GM23248 (cell line): ENCODE data around the gene CHRNB4. TPM values are rescaled to one million over a fixed set of nuclear protein-coding genes. Genes with fewer than 3 reads are reported as not detected.
A peak's percentile ranks its signal among the peaks of the same experiment; 100 is the strongest.

Experiments
- DNase-seq: peaks from one replicate; pipeline ENCODE4 v3.0.0-alpha.2; 2015
- H2AFZ ChIP-seq: fragments of 200-600 bp; sonication (generic); 2 replicates; pipeline ENCODE4 v1.6.1; 2016; ENCODE audit warnings: antibody characterized with exemption
- H3F3A ChIP-seq: fragments of 200-600 bp; sonication (generic); 2 replicates; pipeline ENCODE4 v1.6.1; 2016; ENCODE audit warnings: mild to moderate bottlenecking, antibody characterized with exemption, mixed run types; ENCODE audit not compliant: insufficient read depth
- H3K27ac ChIP-seq: fragments of 200-600 bp; sonication (generic); 2 replicates; pipeline ENCODE4 v1.5.1; 2016; ENCODE audit warnings: mild to moderate bottlenecking
- H3K27me3 ChIP-seq: fragments of 200-600 bp; sonication (generic); replicated peaks from 2 replicates; pipeline ENCODE4 v1.6.1; 2016; ENCODE audit warnings: mild to moderate bottlenecking; ENCODE audit not compliant: insufficient read depth
- H3K36me3 ChIP-seq: fragments of 200-600 bp; sonication (generic); 2 replicates; pipeline ENCODE4 v1.6.1; 2016; ENCODE audit warnings: low read depth, mild to moderate bottlenecking
- H3K4me1 ChIP-seq: fragments of 200-600 bp; sonication (generic); 2 replicates; pipeline ENCODE4 v1.6.1; 2016; ENCODE audit warnings: mild to moderate bottlenecking; ENCODE audit not compliant: insufficient read depth
- H3K4me2 ChIP-seq: fragments of 200-600 bp; sonication (generic); one replicate; pipeline ENCODE4 v1.6.1; 2016; ENCODE audit warnings: mild to moderate bottlenecking; ENCODE audit not compliant: unreplicated experiment
- H3K4me3 ChIP-seq: fragments of 200-600 bp; sonication (generic); 2 replicates; pipeline ENCODE4 v1.5.1; 2016; ENCODE audit warnings: mild to moderate bottlenecking
- H3K79me2 ChIP-seq: fragments of 200-600 bp; sonication (generic); 2 replicates; pipeline ENCODE4 v1.6.1; 2016; ENCODE audit warnings: mild to moderate bottlenecking; ENCODE audit not compliant: insufficient read depth
- H3K9ac ChIP-seq: fragments of 200-600 bp; sonication (generic); 2 replicates; pipeline ENCODE4 v1.6.1; 2016; ENCODE audit warnings: mild to moderate bottlenecking
- H3K9me2 ChIP-seq: fragments of 200-600 bp; sonication (generic); 2 replicates; pipeline ENCODE4 v1.6.1; 2016; ENCODE audit warnings: mixed run types, mild to moderate bottlenecking, moderate library complexity; ENCODE audit not compliant: insufficient read depth
- H3K9me3 ChIP-seq: fragments of 200-600 bp; sonication (generic); one replicate; pipeline ENCODE4 v1.6.1; 2017; ENCODE audit warnings: low read depth
- H4K20me1 ChIP-seq: fragments of 200-600 bp; sonication (generic); 2 replicates; pipeline ENCODE4 v1.6.0; 2016; ENCODE audit not compliant: insufficient read depth
- EZH2 ChIP-seq: fragments of 200-600 bp; sonication (generic); IDR thresholded peaks from 2 replicates; pipeline ENCODE4 v1.6.1; 2018; ENCODE audit warnings: antibody characterized with exemption, mild to moderate bottlenecking; ENCODE audit not compliant: insufficient read depth, poor library complexity, severe bottlenecking
- EZH2phosphoT487 ChIP-seq: fragments of 200-600 bp; sonication (generic); IDR thresholded peaks from 2 replicates; pipeline ENCODE4 v1.6.1; 2018; ENCODE audit warnings: antibody characterized with exemption, moderate library complexity, mild to moderate bottlenecking, low read depth; ENCODE audit not compliant: insufficient read depth
- WGBS, 2 experiments: methylation state at CpG; one replicate each; pipeline ENCODE4 v1.1.6; 2015 to 2017; ENCODE audit warnings: low lambda C conversion rate in 2 of 2, low coverage in 1 of 2; ENCODE audit errors: missing lambda C conversion rate in 2 of 2; 5-methylcytosine and 5-hydroxymethylcytosine counted together
- in situ Hi-C: fragments of 300-500 bp; cut with MboI; formaldehyde crosslinking; loops from 2 replicates; pipeline ENCODE4 v1.15.0; 2020
- polyA plus RNA-seq: library from polyadenylated mRNA; unstranded; fragments of >200 nt; fragmentation: Nextera tagmentation; extraction: Ambion mirVana; gene quantifications from 2 replicates; pipeline ENCODE4 v1.2.1, GENCODE V29; 2016
- total RNA-seq: library from RNA; depleted of rRNA; stranded (reverse); fragments of >200 nt; shearing (Covaris generic); gene quantifications from 2 replicates; pipeline ENCODE4 v1.2.3, GENCODE V29; 2014

The CHRNB4 gene
- total and polyA plus RNA-seq, 2 experiments from 2014 or later, result not detected

GRCh38 chr15:78638658-78639314 lies 2.2 kb downstream of the CHRNB4 start:
- no peaks in the 10 kb centered on the region for H3K36me3 ChIP-seq
- H2AFZ ChIP-seq, result no peak overlapping the region
- 48 to 53% methylated on average over 4 of the region's 4 CpGs for WGBS, 2 experiments
- H3K9me3 ChIP-seq, result no peaks in the 10 kb centered on the region
- no peaks in the 10 kb centered on the region for H3F3A ChIP-seq
- TF ChIP-seq EZH2phosphoT487 (no peak), EZH2 (no peak)
- no peaks in the 10 kb centered on the region for H4K20me1 ChIP-seq
- H3K27ac ChIP-seq, result no peak overlapping the region
- in situ Hi-C loops, result no loop called here
- H3K9ac ChIP-seq, result no peak overlapping the region
- no peaks in the 10 kb centered on the region for H3K4me1 ChIP-seq
- H3K27me3 ChIP-seq, result peaks cover 14% of the 10 kb centered on the region
- H3K4me2 ChIP-seq, result no peak overlapping the region
- no peak overlapping the region for H3K4me3 ChIP-seq
- DNase-seq, result peak; percentile 53
- H3K79me2 ChIP-seq, result no peaks in the 10 kb centered on the region
- H3K9me2 ChIP-seq, result no peaks in the 10 kb centered on the region

DNA sequence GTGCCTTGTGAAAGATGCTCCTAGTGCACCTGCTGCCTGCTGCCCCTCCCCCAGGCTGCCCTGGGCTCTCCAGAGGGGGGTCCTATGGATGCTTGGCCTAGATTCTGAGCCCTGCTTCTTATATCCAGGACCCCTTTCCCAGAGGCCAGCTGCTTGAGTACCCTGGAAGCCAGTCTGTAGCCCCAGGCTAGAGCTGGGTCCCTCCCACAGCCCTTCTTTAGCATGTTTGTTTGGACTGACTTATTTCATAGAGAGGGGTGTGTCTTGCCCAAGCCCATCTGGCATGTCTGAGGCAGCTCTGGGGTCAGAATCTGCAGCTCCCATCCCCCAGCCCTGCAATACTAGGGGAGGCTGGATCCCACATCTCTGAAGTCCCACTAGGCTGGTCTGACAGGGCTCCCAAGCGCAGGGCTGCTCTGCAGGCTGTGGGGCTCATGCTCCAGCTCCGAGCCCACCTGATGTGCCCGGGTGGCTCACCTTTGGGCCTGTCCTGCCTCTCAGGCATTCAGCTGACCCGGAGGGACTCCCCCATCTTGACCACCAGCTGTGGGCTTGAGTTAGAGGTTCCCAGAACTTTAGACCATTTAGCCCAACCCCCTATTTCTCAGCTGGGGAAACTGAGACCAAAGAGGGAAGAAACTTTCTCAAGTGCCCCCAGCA lies 3.1 kb downstream of the CHRNB4 start:
- no peak overlapping the region for H3K9ac ChIP-seq
- TF ChIP-seq EZH2 (no peak), EZH2phosphoT487 (no peak)
- no peaks in the 10 kb centered on the region for H3F3A ChIP-seq
- no peak overlapping the region for H2AFZ ChIP-seq
- H3K27me3 ChIP-seq, result peaks cover 14% of the 10 kb centered on the region
- no peaks in the 10 kb centered on the region for H3K36me3 ChIP-seq
- H3K79me2 ChIP-seq, result no peaks in the 10 kb centered on the region
- no peak overlapping the region for H3K4me2 ChIP-seq
- H3K27ac ChIP-seq, result no peak overlapping the region
- H4K20me1 ChIP-seq, result no peaks in the 10 kb centered on the region
- no peaks in the 10 kb centered on the region for H3K9me3 ChIP-seq
- no peak for DNase-seq
- no peaks in the 10 kb centered on the region for H3K4me1 ChIP-seq
- no peaks in the 10 kb centered on the region for H3K9me2 ChIP-seq
- in situ Hi-C loops, result no loop called here
- 51 to 55% methylated on average over 4 of the region's 4 CpGs for WGBS, 2 experiments
- H3K4me3 ChIP-seq, result no peak overlapping the region

- in situ Hi-C loops, result no loop called here
- no peak overlapping the region for H3K4me2 ChIP-seq
- H3K9me2 ChIP-seq, result no peaks in the 10 kb centered on the region
- no peaks in the 10 kb centered on the region for H3F3A ChIP-seq
- no peaks in the 10 kb centered on the region for H3K79me2 ChIP-seq
- no peaks in the 10 kb centered on the region for H3K36me3 ChIP-seq
- 45 to 55% methylated on average over 2 of the region's 2 CpGs for WGBS, 2 experiments
- TF ChIP-seq EZH2 (no peak), EZH2phosphoT487 (no peak)
- DNase-seq, result no peak
- H2AFZ ChIP-seq, result no peak overlapping the region
- no peaks in the 10 kb centered on the region for H4K20me1 ChIP-seq
- H3K27me3 ChIP-seq, result peaks cover 14% of the 10 kb centered on the region
- no peaks in the 10 kb centered on the region for H3K4me1 ChIP-seq
- no peaks in the 10 kb centered on the region for H3K9me3 ChIP-seq
- H3K9ac ChIP-seq, result no peak overlapping the region
- H3K27ac ChIP-seq, result no peak overlapping the region
- H3K4me3 ChIP-seq, result no peak overlapping the region
Measured at GRCh38 chr15:78636378-78636859, 4.6 kb downstream of the CHRNB4 start.

- H3K27ac ChIP-seq, result no peak overlapping the region
- H3K36me3 ChIP-seq, result no peaks in the 10 kb centered on the region
- no peak for DNase-seq
- no peak overlapping the region for H3K9ac ChIP-seq
- H3K4me2 ChIP-seq, result no peak overlapping the region
- H4K20me1 ChIP-seq, result no peaks in the 10 kb centered on the region
- in situ Hi-C loops, result no loop called here
- H3K9me2 ChIP-seq, result no peaks in the 10 kb centered on the region
- H3K4me1 ChIP-seq, result no peaks in the 10 kb centered on the region
- no peaks in the 10 kb centered on the region for H3K79me2 ChIP-seq
- TF ChIP-seq EZH2phosphoT487, result no peak
- no peak for TF ChIP-seq EZH2
- H3K9me3 ChIP-seq, result no peaks in the 10 kb centered on the region
- 63 to 66% methylated on average over 10 of the region's 10 CpGs for WGBS, 2 experiments
- H2AFZ ChIP-seq, result no peak overlapping the region
- no peak overlapping the region for H3K4me3 ChIP-seq
- H3K27me3 ChIP-seq, result peaks cover 8% of the 10 kb centered on the region
- no peaks in the 10 kb centered on the region for H3F3A ChIP-seq
Measured at GRCh38 chr15:78635346-78635745, 5.7 kb downstream of the CHRNB4 start.
